GM19193 (cell line): ENCODE results near the gene LUM.

Experiments
- POLR2A ChIP-seq: IDR thresholded peaks from 4 replicates; pipeline ENCODE4 v1.6.1; 2011; ENCODE audit not compliant: insufficient read depth, insufficient read length; ENCODE audit errors: extremely low read depth

Gene LUM

DNA sequence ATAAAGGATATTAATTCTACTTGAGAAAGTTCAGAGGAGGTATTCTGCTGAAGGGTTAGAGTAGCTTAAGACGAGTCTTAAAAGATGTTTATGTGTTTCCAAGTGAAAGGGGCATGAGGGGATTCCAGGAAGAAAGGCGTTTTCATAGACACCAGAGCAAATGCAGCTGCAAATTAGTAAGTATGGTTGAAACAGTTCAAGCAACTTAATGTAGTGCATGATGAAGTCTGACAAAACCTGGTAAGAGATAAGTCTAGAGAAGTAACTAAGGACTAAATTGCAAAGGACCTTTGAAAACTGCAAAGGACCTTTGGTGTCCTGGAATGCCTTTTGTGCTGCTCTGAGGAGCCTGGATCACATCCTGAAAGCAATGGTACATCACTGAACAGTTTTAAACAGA lies 11.5 kb downstream of the LUM start:
- no peak for TF ChIP-seq POLR2A

DNA sequence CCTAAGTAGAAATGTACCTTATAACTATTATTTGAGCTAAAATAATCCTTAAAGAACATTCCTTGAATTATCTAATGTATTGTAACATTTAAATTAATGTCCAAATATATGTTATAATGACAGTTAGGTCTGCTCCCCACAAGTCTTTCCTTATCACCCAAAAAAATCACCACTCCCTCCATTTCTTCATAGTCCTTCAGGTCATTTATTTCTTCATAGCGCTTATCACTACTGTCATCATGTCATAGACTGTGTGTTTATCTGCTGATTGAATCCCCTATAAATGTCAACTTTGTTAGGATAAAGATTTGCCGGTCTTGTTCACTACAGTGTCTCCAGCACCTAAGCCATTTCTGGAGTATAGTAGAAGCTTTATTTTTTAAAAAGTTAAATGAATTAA lies 12.0 kb downstream of the LUM start:
- TF ChIP-seq POLR2A: no peak

DNA sequence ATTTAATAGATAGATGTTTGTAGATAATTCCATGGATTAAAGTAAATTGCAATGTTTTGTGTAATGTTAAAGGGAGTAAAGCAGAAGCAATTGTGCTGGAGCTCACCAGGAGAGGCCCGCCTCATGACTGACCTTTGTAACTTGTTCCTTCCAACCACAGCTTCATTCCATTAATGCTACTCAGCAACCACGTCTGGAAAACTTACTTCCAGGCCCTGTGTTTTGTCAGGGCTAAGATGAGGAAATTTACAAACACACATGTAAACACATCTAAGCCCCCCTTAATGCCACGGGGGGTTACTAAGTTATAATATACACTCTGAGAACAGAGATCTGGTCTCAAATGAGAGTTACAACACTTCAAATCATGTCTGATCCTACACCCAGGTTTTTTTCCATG lies 12.4 kb downstream of the LUM start:
- TF ChIP-seq POLR2A: no peak

DNA sequence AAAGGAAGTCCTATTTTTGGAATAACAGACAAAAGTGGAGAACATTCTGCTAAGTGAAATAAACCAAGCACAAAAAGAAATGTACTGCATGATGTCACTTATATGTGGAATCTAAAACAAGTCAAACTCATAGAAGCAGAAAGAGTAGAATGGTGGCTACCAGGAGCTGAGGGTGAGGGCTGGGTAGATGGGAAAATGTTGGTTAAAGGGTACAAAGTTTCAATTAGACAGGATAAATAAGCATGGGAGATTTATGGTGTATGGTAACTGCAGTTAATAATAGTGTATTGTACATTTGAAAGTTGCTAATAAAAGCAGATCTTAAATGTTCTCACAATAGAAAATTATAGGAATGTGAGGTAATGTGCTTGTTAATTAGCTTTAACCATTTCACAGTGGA lies 12.8 kb downstream of the LUM start:
- no peak for TF ChIP-seq POLR2A

GRCh38 chr12:91094957-91095356 lies 16.3 kb downstream of the LUM start:
- TF ChIP-seq POLR2A: no peak

DNA sequence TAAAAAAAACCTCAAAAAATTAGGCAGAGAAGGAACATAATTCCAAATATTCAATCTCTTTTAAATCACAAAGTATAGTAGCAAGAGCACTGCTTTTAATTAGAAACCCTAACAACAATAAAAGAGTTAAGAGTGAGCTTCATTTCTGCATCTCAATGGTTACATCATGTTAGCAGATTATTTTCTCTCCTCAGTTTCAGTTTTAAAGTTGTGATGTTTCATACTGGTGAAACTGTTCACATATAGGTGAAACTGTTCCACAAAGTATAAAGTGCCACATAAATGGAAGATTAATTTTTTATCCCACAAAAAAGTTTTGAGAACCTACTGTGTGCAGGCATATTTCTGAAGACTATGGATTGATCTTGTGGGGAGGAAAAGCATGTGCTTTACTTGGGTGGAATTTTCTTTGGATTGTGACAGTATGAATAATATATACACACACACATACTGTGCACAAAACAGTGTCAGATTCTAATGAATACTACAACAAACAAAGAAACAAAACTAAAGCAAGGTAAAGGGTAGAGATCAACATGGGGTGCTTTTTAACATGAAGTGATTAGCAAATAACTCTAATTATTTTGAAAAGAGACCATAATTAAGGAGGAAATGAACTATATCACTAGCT lies 17.1 kb downstream of the LUM start:
- no peak for TF ChIP-seq POLR2A

DNA sequence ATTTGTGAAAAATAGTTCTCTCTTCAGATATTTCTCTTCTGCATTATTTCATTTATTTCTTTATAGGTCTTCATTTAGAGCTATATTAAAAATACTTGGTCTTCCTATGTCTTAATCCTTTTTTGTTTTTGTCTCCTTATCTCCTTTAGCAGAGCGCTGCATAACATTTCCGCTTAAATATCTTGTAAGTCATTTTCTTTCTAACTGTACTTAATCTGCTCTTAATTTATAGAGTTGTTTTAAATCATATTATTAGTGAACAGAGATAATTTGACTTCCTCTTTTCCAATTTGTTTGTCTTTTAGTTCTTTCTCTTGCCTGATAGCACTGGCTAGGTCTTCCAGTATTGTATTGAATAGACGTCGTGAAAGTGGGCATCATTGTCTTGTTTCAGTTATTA lies 18.0 kb downstream of the LUM start:
- no peak for TF ChIP-seq POLR2A

DNA sequence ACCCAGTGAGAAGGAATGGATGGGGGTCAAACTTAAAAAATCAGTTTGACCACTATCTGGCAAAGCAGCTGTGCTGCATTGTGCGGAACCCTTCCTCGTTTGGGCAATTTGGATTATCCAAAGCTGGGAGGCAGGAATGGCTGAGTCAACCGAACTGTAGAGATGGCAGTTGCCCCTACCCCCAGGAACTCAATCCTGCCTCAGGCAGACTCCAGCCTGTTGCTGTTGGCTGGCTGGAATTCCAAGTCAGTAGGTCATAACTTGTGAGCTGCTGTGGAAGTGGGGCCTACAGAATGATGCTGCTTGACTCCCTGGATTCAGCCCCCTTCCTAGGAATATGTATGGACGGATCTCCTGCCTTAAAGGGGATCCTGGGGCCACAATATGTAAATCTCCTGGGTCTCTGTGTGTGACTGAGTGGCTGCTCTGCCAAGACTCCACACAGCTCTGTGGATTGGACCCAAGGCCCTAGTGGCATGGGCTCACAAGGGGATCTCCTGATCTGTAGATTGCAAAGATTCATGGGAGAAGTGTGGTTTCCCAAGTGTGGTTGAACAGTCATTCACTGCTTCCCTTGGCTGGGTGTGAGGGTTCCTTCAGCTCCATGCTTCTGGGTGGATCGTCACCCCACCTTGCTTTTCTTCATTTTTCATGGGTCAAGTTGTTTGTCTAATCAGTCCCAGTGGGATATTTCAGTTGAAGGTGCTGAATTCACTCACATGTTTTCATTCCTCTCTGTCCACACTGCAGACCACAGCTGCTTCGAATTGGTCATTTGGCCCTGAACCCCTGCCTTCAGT lies 19.2 kb downstream of the LUM start:
- TF ChIP-seq POLR2A: no peak

GRCh38 chr12:91080041-91080440 lies 31.3 kb downstream of the LUM start:
- no peak for TF ChIP-seq POLR2A

GRCh38 chr12:91078501-91078900 lies 32.8 kb downstream of the LUM start:
- TF ChIP-seq POLR2A: no peak

DNA sequence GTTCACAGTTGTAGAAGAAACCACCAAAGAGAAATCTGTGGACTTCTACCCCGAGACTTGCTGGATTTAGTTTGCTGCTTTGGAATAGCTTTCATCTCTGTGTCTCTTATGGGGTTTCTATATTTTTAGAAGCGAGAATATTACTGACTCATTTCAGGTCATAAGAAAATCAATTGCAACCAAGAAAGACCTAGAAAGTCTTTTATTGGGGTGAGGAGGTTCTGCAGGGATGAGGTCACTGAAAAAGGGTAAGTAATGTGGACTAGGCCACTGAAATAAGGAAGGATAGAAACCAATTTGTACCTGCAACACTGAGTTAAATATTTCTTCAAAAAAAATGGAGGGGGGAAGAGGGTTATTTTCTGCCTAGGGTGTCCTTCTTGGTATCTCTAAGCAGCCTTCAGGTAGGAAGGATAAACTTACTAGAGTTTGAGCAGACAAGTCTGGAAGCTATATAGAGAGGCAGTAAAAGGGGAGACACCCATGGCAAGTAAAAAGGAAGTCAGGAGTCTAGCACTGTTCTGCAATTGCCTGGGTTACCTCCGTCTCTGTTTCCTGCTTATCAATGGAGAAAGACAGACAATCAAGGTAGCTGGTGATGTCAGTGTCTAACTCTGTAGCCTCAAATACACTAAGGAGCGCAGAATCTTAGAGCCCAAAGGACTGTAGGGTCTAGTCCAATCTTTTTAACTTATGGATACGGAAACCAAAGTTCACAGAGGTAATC lies 33.9 kb downstream of the LUM start:
- TF ChIP-seq POLR2A: no peak

DNA sequence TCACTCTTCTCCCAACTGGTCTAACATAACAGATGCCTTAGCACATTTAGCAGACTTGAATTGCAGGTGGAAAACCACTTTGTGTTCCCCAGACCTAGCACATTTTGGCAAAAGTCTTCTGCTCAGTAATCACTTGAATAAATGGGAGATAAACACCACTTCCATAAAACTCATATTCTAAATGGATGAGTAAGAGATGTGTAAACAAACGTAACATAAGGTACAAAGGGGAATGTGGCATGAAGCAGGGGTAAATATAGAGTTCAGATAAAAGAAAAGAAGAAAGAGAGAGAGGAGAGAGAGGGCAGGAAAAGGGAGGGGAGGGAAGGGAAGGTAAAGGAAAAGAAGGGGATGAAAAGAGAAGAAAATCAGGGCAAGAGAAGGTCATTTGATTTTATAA lies 36.4 kb downstream of the LUM start:
- TF ChIP-seq POLR2A: no peak

DNA sequence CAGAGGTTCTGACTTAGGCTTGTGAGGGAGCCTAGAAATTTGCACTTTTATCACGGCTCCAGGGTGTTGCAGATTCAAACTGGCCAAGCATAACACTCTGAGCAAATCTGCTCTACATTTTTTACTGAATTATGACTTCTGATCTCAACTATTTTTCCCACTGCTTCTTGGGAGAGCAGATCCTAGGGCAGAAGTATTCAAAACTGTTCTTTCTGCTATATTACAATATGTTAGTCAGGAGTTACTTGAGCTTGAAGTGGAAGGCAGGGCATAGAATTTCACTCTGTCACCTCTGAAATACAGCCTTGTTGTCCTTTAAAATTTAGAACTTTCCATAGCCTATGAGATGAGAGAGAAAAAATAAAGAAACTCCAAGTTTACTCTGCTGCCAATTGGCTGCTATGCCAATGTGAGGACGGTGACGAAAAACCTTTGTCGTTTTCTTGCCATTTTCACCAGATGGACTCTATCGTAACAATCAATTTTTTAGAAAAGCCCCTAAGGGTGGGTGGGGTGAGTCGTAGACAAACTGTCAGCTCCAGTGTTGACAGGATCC lies 37.1 kb downstream of the LUM start:
- TF ChIP-seq POLR2A: no peak

DNA sequence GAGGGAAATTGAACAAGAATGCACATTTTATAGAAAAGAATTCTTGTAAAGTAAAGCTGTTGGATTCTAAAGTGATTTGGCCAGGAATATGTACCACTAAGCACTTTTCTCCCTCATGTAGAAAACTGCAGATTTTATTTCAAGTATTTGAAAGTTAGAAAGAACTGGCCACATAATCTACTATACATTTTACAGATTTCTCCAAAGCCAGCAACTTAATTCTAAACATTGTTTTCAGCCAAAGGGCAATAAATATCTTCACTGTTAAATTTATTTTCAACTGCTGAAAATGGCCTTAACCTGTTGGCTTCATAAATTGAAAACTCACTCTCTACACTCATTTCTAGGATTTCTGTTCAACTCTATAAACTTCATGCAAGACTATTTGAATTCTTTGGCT lies 37.9 kb downstream of the LUM start:
- TF ChIP-seq POLR2A: no peak

DNA sequence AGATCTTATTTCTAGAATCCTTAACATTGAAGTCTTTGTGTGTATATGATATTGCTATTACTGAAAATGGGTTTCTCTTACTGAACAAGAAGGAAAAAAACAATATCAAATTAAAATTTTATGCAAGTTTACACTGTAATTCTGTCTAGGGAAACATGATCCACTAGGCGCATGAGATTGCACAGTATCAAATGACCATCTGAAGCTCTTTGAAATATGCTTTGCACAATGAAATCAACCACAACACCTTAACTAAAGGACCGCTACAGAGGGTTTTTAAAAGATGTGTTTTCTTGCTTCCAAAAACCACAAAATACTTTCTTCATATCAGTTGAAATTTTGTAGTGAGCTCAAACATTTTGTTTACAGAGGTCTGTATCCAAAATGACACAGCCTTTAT lies 38.4 kb downstream of the LUM start:
- no peak for TF ChIP-seq POLR2A
